Keratinocyte (primary cell): ENCODE measurements around the gene SCN1B.

Source experiments
- EZH2 ChIP-seq: IDR thresholded peaks from one replicate; pipeline ENCODE4 v1.6.1; 2012; ENCODE audit warnings: inconsistent platforms, mild to moderate bottlenecking, low read length, moderate library complexity
- TF ChIP-seq, protein P1 (sequence below), 3 experiments: IDR thresholded peaks in 1 of 3; conservative IDR thresholded peaks in 1 of 3; optimal IDR thresholded peaks in 1 of 3; 2 replicates in 2 of 3; 3 replicates in 1 of 3; pipeline versions ENCODE3 to v1.5.1; 2011; ENCODE audit warnings: low read length in 3 of 3, mild to moderate bottlenecking in 3 of 3, moderate library complexity in 2 of 3, control low read depth in 1 of 3, inconsistent platforms in 1 of 3; ENCODE audit not compliant: insufficient read depth in 2 of 3; ENCODE audit errors: extremely low read depth in 1 of 3

GRCh38 chr19:35025969-35026368 lies 4.3 kb upstream of the SCN1B start:
- TF ChIP-seq, protein P1, sequence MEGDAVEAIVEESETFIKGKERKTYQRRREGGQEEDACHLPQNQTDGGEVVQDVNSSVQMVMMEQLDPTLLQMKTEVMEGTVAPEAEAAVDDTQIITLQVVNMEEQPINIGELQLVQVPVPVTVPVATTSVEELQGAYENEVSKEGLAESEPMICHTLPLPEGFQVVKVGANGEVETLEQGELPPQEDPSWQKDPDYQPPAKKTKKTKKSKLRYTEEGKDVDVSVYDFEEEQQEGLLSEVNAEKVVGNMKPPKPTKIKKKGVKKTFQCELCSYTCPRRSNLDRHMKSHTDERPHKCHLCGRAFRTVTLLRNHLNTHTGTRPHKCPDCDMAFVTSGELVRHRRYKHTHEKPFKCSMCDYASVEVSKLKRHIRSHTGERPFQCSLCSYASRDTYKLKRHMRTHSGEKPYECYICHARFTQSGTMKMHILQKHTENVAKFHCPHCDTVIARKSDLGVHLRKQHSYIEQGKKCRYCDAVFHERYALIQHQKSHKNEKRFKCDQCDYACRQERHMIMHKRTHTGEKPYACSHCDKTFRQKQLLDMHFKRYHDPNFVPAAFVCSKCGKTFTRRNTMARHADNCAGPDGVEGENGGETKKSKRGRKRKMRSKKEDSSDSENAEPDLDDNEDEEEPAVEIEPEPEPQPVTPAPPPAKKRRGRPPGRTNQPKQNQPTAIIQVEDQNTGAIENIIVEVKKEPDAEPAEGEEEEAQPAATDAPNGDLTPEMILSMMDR (optimal IDR thresholded peaks at IDR 0.05 in 1 of 3, IDR thresholded peaks at IDR 0.05 in 1 of 3, conservative IDR thresholded peaks at IDR 0.05 in 1 of 3; ENCODE audit: extremely low read depth in 1 of 3, insufficient read depth in 2 of 3, low read length in 3 of 3), result no peak
- no peak for TF ChIP-seq EZH2
